Right lobe of liver (tissue), 6 donors: ENCODE measurements around the gene BAZ2A. TPM values are rescaled to one million over a fixed set of nuclear protein-coding genes. Genes with fewer than 3 reads are reported as not detected.
"Not testable (repeated sequence)": the region's sequence is repeated elsewhere in the genome, so short reads cannot be mapped to it uniquely, and the experiment has no call there.

Experiments
- ATAC-seq, 4 donors: fragments of 200-7000 bp; cut with Tn5 transposase; one replicate each; pipeline ENCODE4 v1.9.1; 2020; ENCODE audit warnings: mild to moderate bottlenecking in 4 of 4, moderate library complexity in 4 of 4
- DNase-seq, 3 donors: peaks; one replicate each; pipeline ENCODE4 v3.0.0-alpha.2; 2020
- H3K27ac ChIP-seq, 3 donors: fragments of 200-600 bp; one replicate each; pipeline ENCODE4 v1.8.0; 2022
- H3K27me3 ChIP-seq, 2 donors: fragments of 200-600 bp; one replicate each; pipeline ENCODE4 v1.8.0; 2022
- H3K36me3 ChIP-seq, 4 donors: fragments of 200-600 bp; sonication (generic) in 1 of 4; one replicate each; pipeline versions ENCODE4 v1.5.1 to v1.8.0; 2017 to 2022; ENCODE audit warnings: control low read depth in 1 of 4
- H3K4me1 ChIP-seq, 4 donors: fragments of 200-600 bp; sonication (generic) in 1 of 4; one replicate each; pipeline versions ENCODE4 v1.5.1 to v1.8.0; 2017 to 2022; ENCODE audit warnings: control low read depth in 1 of 4
- H3K4me3 ChIP-seq, 3 donors: fragments of 200-600 bp; one replicate each; pipeline ENCODE4 v1.8.0; 2022
- H3K9me3 ChIP-seq, 4 donors: fragments of 200-600 bp; sonication (generic) in 1 of 4; one replicate each; pipeline versions ENCODE4 v1.5.1 to v1.8.0; 2017 to 2022; ENCODE audit warnings: control low read depth in 1 of 4
- CTCF ChIP-seq, 4 donors: fragments of 200-600 bp in 3 of 4; fragments of 450-650 bp in 1 of 4; IDR thresholded peaks; one replicate each; pipeline versions ENCODE4 v1.5.1 to v1.8.0; 2016 to 2022; ENCODE audit warnings: antibody characterized with exemption in 4 of 4, mild to moderate bottlenecking in 2 of 4
- POLR2A ChIP-seq: fragments of 450-650 bp; IDR thresholded peaks from one replicate; pipeline ENCODE4 v1.6.1; 2017; ENCODE audit warnings: antibody characterized with exemption, mild to moderate bottlenecking
- WGBS: methylation state at CpG from one replicate; pipeline ENCODE4 v1.1.6; 2018; ENCODE audit warnings: low coverage, low lambda C conversion rate; ENCODE audit not compliant: insufficient coverage; ENCODE audit errors: missing lambda C conversion rate; 5-methylcytosine and 5-hydroxymethylcytosine counted together
- intact Hi-C, 2 donors: fragments of 100-400 bp; cut with DNase I; formaldehyde crosslinking; loops; one replicate each; pipeline versions ENCODE4 v1.11.2 to v1.14.1; 2022
- total RNA-seq, 6 experiments: library from RNA; depleted of rRNA in 2 of 6; stranded (reverse); fragments of >200 nt in 2 of 6; fragmentation: NEBNext Ultra II Directional in 3 of 6; extraction: Animal tissue kit (Norgen Biotek cat#: 25700) in 3 of 6; gene quantifications; one replicate each; pipeline versions ENCODE4 v1.1.0 to v1.2.4, GENCODE V29; 2016 to 2023
- donor health status: DM: no; HTN: yes; CAD: no.
- donor health status: DM: no; HTN: no; CAD: no.
- donor health status: DM: no; HTN: no; CAD: no.
- donor health status: DM: no; HTN: yes; CAD: no.
- donor health status: DM: no; HTN: yes; CAD: no.

The BAZ2A gene
- total RNA-seq, 6 experiments from 2014 or later: 21.8 to 45.7 (median 33.4) TPM

DNA sequence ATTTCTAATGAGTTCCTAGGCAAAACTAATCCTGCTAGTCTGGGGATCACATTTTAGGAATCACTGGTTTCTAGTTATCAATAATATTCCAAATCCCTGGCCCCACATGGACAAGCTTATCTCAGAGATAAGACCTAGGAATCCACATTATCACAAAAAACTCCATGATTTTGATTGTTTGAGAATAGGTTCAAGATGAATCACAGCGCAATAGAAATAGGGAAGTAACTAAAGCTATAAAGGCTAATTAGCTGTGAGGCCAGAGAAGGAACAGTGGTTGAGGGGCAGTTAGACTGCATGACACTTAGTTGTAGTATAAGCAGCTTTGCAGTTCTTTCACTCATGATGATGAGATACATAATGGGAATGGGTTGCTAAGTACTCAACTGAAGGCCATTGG, 28.8 kb upstream of the BAZ2A start:
- WGBS: 71% methylated on average over 1 of the region's 1 CpG
- Histone ChIP-seq H3K36me3 (peaks cover 0 to 11% (median 4%) of the 10 kb centered on the region in 4 donors), H3K4me1 (no peaks in the 10 kb centered on the region), H3K27ac (no peak overlapping the region), H3K9me3 (no peaks in the 10 kb centered on the region), H3K4me3 (no peak overlapping the region), H3K27me3 (no peaks in the 10 kb centered on the region)
- no peak for ATAC-seq
- TF ChIP-seq CTCF (IDR thresholded peaks at IDR 0.05): no peak
- no peak for TF ChIP-seq POLR2A
- DNase-seq: no peak
- intact Hi-C loops: no loop called here

- Histone ChIP-seq H3K27ac (no peak overlapping the region), H3K4me3 (no peak overlapping the region), H3K27me3 (no peaks in the 10 kb centered on the region), H3K4me1 (no peaks in the 10 kb centered on the region), H3K9me3 (no peaks in the 10 kb centered on the region), H3K36me3 (no peaks in the 10 kb centered on the region)
- WGBS: 62% methylated on average over 4 of the region's 7 CpGs
- intact Hi-C loops: no loop called here
- TF ChIP-seq CTCF (IDR thresholded peaks at IDR 0.05): no peak
- no peak for TF ChIP-seq POLR2A
- no peak for DNase-seq
- peak in 1 of 4 donors; percentile 83 for ATAC-seq
Observed at GRCh38 chr12:56657416-56658379, 27.6 kb upstream of the BAZ2A start.

- ATAC-seq, H3K9me3 ChIP-seq, H3K27ac ChIP-seq, H3K27me3 ChIP-seq, H3K36me3 ChIP-seq, DNase-seq, intact Hi-C loops, H3K4me3 ChIP-seq, H3K4me1 ChIP-seq: not testable (repeated sequence)
- WGBS: 76% methylated on average over 4 of the region's 5 CpGs
Observed at GRCh38 chr12:56653781-56654180, 23.7 kb upstream of the BAZ2A start.

DNA sequence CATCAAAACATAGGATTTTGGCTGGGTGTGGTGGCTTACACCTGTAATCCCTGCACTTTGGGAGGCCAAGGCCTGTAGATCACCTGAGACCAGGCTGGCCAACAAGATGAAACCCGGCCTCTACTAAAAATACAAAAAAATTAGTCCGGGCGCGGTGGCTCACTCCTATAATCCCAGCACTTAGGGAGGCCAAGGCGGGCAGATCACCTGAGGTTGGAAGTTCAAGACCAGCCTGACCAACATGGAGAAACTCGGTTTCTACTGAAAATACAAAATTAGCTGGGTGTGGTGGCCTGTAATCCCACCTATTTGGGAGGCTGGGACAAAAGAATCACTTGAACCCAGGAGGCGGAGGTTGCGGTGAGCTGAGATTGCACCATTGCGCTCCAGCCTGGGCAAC, 17.9 kb upstream of the BAZ2A start:
- H3K4me3 ChIP-seq, DNase-seq, H3K27ac ChIP-seq, intact Hi-C loops, ATAC-seq, H3K9me3 ChIP-seq, H3K27me3 ChIP-seq: not testable (repeated sequence)
- peaks cover 0 to 22% (median 6%) of the 10 kb centered on the region in 4 donors for H3K4me1 ChIP-seq
- 68% methylated on average over 4 of the region's 9 CpGs for WGBS
- H3K36me3 ChIP-seq: peaks cover 9 to 17% (median 14%) of the 10 kb centered on the region in 4 donors

DNA sequence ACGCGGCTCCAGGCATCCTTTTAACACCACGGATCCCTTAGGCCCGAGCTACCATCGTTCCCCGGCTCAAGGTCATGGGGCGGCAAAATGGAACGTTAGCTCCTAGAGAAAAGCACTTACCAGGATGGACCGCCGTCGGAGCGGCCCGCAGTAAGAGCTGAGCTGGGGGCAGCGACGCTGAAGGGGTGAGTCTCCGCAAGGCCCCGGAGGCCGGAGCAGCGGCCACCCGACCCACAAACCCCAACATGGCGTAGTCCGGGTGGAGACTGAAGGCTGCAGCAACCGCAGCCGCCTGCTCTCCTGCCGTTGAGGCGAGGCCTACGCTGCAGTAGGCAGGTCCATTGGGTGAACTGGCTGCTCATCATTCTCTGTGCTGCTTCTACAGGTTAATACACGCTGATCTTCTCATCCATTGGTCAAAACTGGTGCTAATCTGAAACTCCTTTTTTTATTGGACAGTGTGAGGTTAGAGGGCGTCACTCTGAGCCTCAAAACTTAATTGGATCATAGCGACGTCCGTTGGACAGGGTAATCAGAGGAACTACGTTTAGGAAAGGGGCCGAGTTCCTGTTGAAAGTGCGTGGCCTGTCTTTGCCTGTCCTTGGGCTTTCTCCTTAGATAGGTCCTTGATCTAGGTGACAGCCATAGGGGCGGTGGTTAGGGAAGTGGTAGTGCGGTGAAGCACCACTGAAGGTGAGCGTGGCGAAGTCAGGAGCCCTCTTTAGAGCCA, 15.8 kb upstream of the BAZ2A start, which contains the start of gene ATP5F1B:
Gene ATP5F1B, minus strand, starts transcription at position 268 of the 730 bp plus-strand sequence. Its CDS starts 21 bp downstream, at position 247.
- intact Hi-C loops: no loop called here
- no peaks in the 10 kb centered on the region for H3K9me3 ChIP-seq
- TF ChIP-seq POLR2A (peak; percentile 100), CTCF (IDR thresholded peaks at IDR 0.05) (no peak)
- H3K36me3 ChIP-seq: peaks cover 21 to 38% (median 30%) of the 10 kb centered on the region in 4 donors
- no peaks in the 10 kb centered on the region for H3K27me3 ChIP-seq
- peak within 1 kb of the TSS; percentile 79 to 97 (median 96) for H3K4me3 ChIP-seq
- peak within 1 kb of the TSS; percentile 85 to 98 (median 97) for H3K27ac ChIP-seq
- DNase-seq (peak; percentile 95 to 98 (median 98)), ATAC-seq (peak; percentile 98 to 99 (median 98))
- peaks cover 0 to 22% (median 6%) of the 10 kb centered on the region in 4 donors for H3K4me1 ChIP-seq
- under 1% methylated on average over 19 of the region's 39 CpGs for WGBS
